GM12872 (cell line): ENCODE data around the gene IGSF21.

Experiments
- CTCF ChIP-seq: IDR thresholded peaks from 3 replicates; pipeline ENCODE4 v1.5.1; 2011; ENCODE audit warnings: low read depth, mild to moderate bottlenecking, low read length, moderate library complexity; ENCODE audit not compliant: insufficient read depth

Gene IGSF21

GRCh38 chr1:18099026-18099425 is 8.6 kb upstream of the IGSF21 start:
- no peak for TF ChIP-seq CTCF

GRCh38 chr1:18100060-18100459 is 7.5 kb upstream of the IGSF21 start:
- no peak for TF ChIP-seq CTCF

GRCh38 chr1:18100491-18101063 is 7.0 kb upstream of the IGSF21 start:
- peak; percentile 75 for TF ChIP-seq CTCF

- TF ChIP-seq CTCF = no peak
Measured at GRCh38 chr1:18101508-18101907, 6.1 kb upstream of the IGSF21 start.

- TF ChIP-seq CTCF = no peak
Measured at GRCh38 chr1:18103788-18104421, 3.7 kb upstream of the IGSF21 start.

- TF ChIP-seq CTCF = no peak
Measured at GRCh38 chr1:18104546-18105100, 3.0 kb upstream of the IGSF21 start.

- TF ChIP-seq CTCF = no peak
Measured at GRCh38 chr1:18105196-18105595, 2.4 kb upstream of the IGSF21 start.
